HG02884 (cell line): Measurements from ENCODE around the gene LYPLA2.
"Not testable (repeated sequence)": the region's sequence is repeated elsewhere in the genome, so short reads cannot be mapped to it uniquely, and the experiment has no call there.

Experiments
- ATAC-seq: cut with Tn5 transposase; IDR thresholded peaks from one replicate; pipeline ENCODE4 v1.9.1; 2021; ENCODE audit warnings: mild to moderate bottlenecking, moderate library complexity; ENCODE audit not compliant: unreplicated experiment

Gene LYPLA2

GRCh38 chr1:23825762-23826522 lies 35.0 kb downstream of the LYPLA2 start:
- no peak for ATAC-seq

- not testable (repeated sequence) for ATAC-seq
Measured at GRCh38 chr1:23826590-23826989, 35.6 kb downstream of the LYPLA2 start.

GRCh38 chr1:23827717-23828116 lies 36.8 kb downstream of the LYPLA2 start:
- no peak for ATAC-seq

GRCh38 chr1:23834156-23834555 lies 43.2 kb downstream of the LYPLA2 start:
- not testable (repeated sequence) for ATAC-seq

GRCh38 chr1:23836037-23836436 lies 45.1 kb downstream of the LYPLA2 start:
- no peak for ATAC-seq

GRCh38 chr1:23837908-23838307 lies 47.0 kb downstream of the LYPLA2 start:
- no peak for ATAC-seq

GRCh38 chr1:23838401-23838866 lies 47.5 kb downstream of the LYPLA2 start:
- no peak for ATAC-seq

GRCh38 chr1:23843644-23844043 lies 52.7 kb downstream of the LYPLA2 start:
- no peak for ATAC-seq
